ENCODE results near the gene DPP6.

The DPP6 gene

GRCh38 chr7:154255324-154255723 lies 203.1 kb downstream of the DPP6 start:
- DNase-seq = no peak

GRCh38 chr7:154256150-154256549 lies 204.0 kb downstream of the DPP6 start:
- DNase-seq = no peak

GRCh38 chr7:154259396-154259795 lies 207.2 kb downstream of the DPP6 start:
- DNase-seq = no peak

GRCh38 chr7:154287356-154287755 lies 235.2 kb downstream of the DPP6 start:
- DNase-seq = no peak

GRCh38 chr7:154289119-154289518 lies 236.9 kb downstream of the DPP6 start:
- DNase-seq = no peak

- no peak for DNase-seq
Observed at GRCh38 chr7:154296443-154296842, 244.2 kb downstream of the DPP6 start.

GRCh38 chr7:154299736-154300135 lies 247.5 kb downstream of the DPP6 start:
- no peak for DNase-seq

- DNase-seq = no peak
Observed at GRCh38 chr7:154302380-154302779, 250.2 kb downstream of the DPP6 start.

GRCh38 chr7:154304231-154304630 lies 252.0 kb downstream of the DPP6 start:
- no peak for DNase-seq

- no peak for DNase-seq
Observed at GRCh38 chr7:154304740-154305700, 252.8 kb downstream of the DPP6 start.

- no peak for DNase-seq
Observed at GRCh38 chr7:154306036-154306435, 253.8 kb downstream of the DPP6 start.

GRCh38 chr7:154308928-154309327 lies 256.7 kb downstream of the DPP6 start:
- DNase-seq = no peak

GRCh38 chr7:154310114-154310513 lies 257.9 kb downstream of the DPP6 start:
- no peak for DNase-seq

- DNase-seq = no peak
Observed at GRCh38 chr7:154324196-154324595, 272.0 kb downstream of the DPP6 start.

- no peak for DNase-seq
Observed at GRCh38 chr7:154326421-154326820, 274.2 kb downstream of the DPP6 start.

GRCh38 chr7:154330318-154330717 lies 278.1 kb downstream of the DPP6 start:
- DNase-seq = no peak

- DNase-seq = no peak
Observed at GRCh38 chr7:154332811-154333580, 280.8 kb downstream of the DPP6 start.

GRCh38 chr7:154336295-154336694 lies 284.1 kb downstream of the DPP6 start:
- no peak for DNase-seq

- no peak for DNase-seq
Observed at GRCh38 chr7:154338701-154339506, 286.7 kb downstream of the DPP6 start.

- DNase-seq = no peak
Observed at GRCh38 chr7:154342971-154343633, 290.9 kb downstream of the DPP6 start.

- DNase-seq = no peak
Observed at GRCh38 chr7:154343778-154344412, 291.7 kb downstream of the DPP6 start.

- DNase-seq = no peak
Observed at GRCh38 chr7:154345093-154345492, 292.9 kb downstream of the DPP6 start.
